HL-60 (cell line): ENCODE measurements around the gene ENOX2.

Experiments used
- GABPA ChIP-seq: IDR thresholded peaks from 2 replicates; pipeline ENCODE4 v1.6.1; 2012; ENCODE audit warnings: low read depth
- POLR2AphosphoS5 ChIP-seq: IDR thresholded peaks from 2 replicates; pipeline ENCODE4 v1.6.1; 2012; ENCODE audit warnings: low read depth
- SPI1 ChIP-seq: IDR thresholded peaks from 2 replicates; pipeline ENCODE4 v1.6.1; 2012; ENCODE audit warnings: low read depth, mild to moderate bottlenecking, borderline replicate concordance
- TF ChIP-seq, protein P1 (sequence below): IDR thresholded peaks from one replicate; pipeline ENCODE4 v1.5.1; 2011; ENCODE audit warnings: low read length, control low read depth, inconsistent platforms; ENCODE audit not compliant: insufficient read depth
- TF ChIP-seq, protein P2 (sequence below): IDR thresholded peaks from 2 replicates; pipeline ENCODE4 v1.6.1; 2012; ENCODE audit warnings: low read depth; ENCODE audit not compliant: insufficient replicate concordance

DNA sequence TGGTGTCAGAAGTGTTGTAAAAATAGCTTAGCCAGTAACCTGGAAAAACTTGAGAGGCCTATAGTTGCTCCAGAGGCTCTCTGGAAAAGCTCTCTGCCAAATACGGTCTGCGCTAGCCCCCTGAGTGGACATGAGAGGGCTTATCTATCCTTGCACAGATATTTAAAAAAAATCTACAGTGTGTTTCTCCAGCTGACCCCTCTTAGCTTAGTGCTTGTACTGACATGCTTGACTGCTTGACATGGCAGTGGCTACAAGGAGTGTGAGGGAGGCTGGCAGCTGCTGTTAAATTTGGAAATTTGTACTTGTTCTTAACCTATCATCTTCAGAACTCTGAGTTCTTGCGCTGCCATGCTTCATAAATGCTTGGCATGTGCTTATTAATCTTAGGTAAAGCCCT is 272.0 kb downstream of the ENOX2 start:
- TF ChIP-seq GABPA (no peak), POLR2AphosphoS5 (no peak), SPI1 (no peak)
- TF ChIP-seq, protein P1, sequence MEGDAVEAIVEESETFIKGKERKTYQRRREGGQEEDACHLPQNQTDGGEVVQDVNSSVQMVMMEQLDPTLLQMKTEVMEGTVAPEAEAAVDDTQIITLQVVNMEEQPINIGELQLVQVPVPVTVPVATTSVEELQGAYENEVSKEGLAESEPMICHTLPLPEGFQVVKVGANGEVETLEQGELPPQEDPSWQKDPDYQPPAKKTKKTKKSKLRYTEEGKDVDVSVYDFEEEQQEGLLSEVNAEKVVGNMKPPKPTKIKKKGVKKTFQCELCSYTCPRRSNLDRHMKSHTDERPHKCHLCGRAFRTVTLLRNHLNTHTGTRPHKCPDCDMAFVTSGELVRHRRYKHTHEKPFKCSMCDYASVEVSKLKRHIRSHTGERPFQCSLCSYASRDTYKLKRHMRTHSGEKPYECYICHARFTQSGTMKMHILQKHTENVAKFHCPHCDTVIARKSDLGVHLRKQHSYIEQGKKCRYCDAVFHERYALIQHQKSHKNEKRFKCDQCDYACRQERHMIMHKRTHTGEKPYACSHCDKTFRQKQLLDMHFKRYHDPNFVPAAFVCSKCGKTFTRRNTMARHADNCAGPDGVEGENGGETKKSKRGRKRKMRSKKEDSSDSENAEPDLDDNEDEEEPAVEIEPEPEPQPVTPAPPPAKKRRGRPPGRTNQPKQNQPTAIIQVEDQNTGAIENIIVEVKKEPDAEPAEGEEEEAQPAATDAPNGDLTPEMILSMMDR, result no peak
- TF ChIP-seq, protein P2, sequence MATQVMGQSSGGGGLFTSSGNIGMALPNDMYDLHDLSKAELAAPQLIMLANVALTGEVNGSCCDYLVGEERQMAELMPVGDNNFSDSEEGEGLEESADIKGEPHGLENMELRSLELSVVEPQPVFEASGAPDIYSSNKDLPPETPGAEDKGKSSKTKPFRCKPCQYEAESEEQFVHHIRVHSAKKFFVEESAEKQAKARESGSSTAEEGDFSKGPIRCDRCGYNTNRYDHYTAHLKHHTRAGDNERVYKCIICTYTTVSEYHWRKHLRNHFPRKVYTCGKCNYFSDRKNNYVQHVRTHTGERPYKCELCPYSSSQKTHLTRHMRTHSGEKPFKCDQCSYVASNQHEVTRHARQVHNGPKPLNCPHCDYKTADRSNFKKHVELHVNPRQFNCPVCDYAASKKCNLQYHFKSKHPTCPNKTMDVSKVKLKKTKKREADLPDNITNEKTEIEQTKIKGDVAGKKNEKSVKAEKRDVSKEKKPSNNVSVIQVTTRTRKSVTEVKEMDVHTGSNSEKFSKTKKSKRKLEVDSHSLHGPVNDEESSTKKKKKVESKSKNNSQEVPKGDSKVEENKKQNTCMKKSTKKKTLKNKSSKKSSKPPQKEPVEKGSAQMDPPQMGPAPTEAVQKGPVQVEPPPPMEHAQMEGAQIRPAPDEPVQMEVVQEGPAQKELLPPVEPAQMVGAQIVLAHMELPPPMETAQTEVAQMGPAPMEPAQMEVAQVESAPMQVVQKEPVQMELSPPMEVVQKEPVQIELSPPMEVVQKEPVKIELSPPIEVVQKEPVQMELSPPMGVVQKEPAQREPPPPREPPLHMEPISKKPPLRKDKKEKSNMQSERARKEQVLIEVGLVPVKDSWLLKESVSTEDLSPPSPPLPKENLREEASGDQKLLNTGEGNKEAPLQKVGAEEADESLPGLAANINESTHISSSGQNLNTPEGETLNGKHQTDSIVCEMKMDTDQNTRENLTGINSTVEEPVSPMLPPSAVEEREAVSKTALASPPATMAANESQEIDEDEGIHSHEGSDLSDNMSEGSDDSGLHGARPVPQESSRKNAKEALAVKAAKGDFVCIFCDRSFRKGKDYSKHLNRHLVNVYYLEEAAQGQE, result no peak
